GM19328 (cell line): ENCODE results near the gene ZDHHC5.
"Not testable (repeated sequence)": the region's sequence is repeated elsewhere in the genome, so short reads cannot be mapped to it uniquely, and the experiment has no call there.

Source experiments
- ATAC-seq: cut with Tn5 transposase; IDR thresholded peaks from one replicate; pipeline ENCODE4 v1.9.1; 2021; ENCODE audit warnings: mild to moderate bottlenecking, moderate library complexity; ENCODE audit not compliant: unreplicated experiment

Gene ZDHHC5

DNA sequence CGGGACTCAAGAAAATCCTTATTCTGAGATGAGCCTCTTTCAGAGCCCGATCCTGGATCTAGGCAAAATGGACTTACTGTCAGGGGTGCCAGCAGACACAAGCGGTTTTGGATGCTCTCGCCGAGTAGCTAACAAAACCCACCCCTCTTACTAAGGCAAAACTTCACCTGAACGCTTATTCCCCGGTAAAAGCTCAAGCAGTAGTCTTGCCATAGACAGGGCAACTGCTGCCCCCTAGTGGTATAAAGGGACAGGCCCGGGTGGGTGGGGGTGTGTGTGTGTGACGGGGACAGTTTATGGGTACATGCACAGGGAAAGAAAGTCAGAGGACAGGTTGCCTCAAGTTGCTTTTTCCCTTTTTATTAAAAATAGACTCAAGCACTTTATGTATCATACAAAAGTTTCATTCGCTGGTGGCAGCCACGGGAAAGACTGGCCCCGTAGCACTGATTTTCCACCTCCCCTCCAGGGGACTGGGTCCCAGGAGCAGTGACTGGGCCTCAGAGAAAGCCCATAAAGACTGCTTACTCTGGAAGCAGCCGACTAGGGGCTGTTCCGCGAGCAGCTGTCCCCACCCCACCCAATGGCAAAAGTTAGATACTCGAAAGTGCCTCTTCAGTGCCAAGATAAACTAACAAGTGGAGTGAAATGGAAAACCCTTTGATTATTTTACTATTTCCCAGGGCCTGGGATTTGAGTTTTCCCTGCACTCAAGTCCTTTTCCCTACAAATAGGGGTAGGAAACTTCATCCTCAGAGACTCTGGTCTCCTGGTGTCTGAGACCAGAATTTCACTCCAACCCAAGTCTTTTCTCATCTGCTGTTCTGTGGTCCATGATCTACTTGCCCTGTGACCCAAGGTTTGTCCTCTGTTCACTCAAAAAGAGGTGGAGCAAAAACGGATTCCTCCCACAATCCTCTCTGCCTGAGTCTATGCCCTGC is 22.9 kb upstream of the ZDHHC5 start:
- ATAC-seq = peak; percentile 64

DNA sequence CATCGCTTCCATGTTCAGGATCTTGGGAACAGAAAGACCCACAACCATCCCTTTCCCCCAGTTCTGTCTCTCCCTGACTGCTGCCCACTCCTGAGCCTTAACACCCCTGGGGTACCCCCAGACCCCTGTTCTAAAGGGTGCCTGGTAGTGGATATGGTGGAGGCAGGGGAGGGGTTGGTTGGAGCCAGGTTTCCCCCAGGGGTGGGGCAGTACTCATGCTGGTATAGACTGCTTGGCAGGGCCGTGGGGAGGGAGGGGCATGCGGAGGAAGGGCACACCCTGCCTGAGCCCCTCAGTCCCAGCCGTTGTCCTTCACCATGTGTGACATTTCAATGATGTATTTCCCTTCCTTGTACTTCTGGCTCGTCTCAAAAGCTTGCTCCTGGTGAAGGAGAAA is 22.2 kb upstream of the ZDHHC5 start:
- no peak for ATAC-seq

- ATAC-seq = no peak
These were observed 21.6 kb upstream of the ZDHHC5 start for GRCh38 chr11:57646194-57646798.

DNA sequence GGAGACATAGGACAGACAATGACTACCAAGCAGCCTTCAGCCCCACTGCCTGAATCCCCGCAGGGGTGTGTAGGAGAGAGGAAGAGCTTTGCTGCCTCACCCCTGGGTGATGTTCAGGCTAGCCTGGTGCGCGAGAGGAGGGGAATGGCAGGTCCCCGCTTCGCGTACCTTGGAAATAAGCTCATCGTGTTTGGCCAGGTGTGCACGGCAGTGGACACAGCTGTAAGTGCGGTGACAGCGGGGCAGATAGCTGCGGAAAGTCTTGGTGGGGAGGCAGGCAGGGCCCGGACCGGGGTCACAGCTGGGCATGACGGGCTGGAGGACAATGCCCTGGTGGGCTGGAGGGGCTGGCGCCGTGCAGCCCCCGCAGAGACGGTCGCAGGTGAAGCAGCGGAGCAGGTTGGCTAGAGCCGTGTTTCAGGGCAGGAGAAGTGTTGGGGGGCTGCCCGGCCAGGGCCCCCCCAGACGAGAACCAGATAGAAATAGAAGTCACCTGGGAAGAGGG is 21.1 kb upstream of the ZDHHC5 start:
- ATAC-seq = no peak

DNA sequence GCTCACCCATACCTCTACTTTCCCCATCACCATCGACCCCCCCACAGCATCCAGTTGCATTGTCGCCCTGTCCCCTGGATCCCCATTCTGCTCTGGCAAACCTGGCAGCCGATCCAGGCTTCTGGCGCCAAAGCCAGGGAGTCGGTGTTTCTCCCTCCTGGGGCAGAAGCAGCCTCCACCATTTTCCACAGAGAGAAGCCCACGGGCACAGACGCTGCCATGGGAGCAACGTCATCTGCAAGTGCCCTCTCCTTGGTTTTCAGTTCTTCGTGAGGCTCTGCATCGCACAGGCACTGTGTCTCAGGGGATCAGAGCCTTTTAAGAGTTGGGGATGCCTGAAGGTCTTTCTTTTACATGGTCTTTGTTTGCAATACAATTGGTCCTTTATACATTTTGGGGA is 20.5 kb upstream of the ZDHHC5 start:
- ATAC-seq = no peak

GRCh38 chr11:57647960-57648800 is 19.7 kb upstream of the ZDHHC5 start:
- ATAC-seq = no peak

DNA sequence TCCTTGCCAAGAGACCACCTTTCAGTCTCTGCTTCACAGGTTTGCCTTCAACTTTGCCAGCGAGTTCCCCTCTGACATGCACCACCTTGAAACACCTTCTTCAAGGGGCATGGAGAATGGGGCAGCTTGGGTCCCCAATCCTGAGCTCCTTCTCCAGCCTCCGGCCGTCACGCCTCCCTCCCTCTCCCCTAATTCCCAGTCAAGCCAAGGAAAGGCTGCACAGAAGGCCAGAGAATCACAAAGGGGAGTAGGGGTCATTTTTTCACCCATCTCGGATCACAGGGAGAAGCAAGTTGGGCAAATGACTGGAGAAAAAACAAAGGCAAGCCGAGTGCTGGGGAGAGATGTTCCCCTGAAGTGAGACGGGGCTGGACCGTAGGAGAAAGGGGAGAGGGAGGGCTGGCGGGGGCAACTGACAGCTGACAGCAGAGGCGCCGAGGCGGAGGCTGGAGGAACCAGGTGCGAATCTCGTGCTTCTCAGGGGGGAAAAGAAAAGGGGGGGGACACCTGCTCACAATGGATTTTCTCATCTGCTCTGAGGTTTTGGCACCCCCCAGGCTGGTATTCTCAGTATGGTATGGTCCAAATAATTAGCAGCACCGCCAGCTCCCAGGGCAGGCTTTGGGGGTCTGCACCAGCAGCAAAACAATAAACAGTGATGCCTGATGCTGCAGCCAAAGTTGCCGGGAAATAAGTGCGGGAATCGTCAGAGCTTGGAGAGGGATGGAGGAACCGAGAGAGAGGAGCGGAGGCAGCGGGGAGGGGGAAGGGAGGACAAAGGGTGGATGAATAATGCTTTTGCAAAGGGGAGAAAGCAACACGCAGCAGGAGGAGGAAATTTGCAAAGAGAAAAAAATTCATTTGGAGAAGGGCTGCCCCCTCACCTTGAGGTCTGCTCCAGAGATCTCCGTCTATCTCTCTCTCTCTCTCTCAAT is 18.8 kb upstream of the ZDHHC5 start:
- ATAC-seq = no peak

GRCh38 chr11:57649826-57650738 is 17.8 kb upstream of the ZDHHC5 start, which contains the start of gene YPEL4:
YPEL4 (minus strand) TSS chr11:57649912; CDS start chr11:57647107, 2,805 bp downstream.
- no peak for ATAC-seq

GRCh38 chr11:57650739-57651090 is 17.2 kb upstream of the ZDHHC5 start:
- ATAC-seq = no peak

GRCh38 chr11:57651408-57651807 is 16.5 kb upstream of the ZDHHC5 start:
- ATAC-seq = no peak

DNA sequence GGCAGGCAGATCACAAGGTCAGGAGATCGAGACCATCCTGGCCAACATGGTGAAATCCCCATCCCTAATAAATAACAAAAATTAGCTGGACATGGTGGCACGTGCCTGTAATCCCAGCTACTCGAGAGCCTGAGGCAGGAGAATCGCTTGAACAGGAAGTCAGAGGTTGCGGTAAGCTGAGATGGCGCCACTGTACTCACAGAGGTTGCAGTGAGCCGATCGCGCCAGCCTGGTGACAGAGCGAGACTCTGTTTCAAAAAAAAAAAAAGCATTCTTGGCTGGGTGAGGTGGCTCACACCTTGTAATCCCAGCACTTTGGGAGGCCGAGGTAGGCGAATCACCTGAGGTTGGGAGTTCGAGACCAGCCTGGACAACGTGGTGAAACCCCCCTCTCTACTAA is 15.7 kb upstream of the ZDHHC5 start:
- not testable (repeated sequence) for ATAC-seq

- no peak for ATAC-seq
These were observed 15.3 kb upstream of the ZDHHC5 start for GRCh38 chr11:57652662-57653061.

GRCh38 chr11:57653163-57653562 is 14.8 kb upstream of the ZDHHC5 start:
- no peak for ATAC-seq

- no peak for ATAC-seq
These were observed 11.1 kb upstream of the ZDHHC5 start for GRCh38 chr11:57656885-57657193.

DNA sequence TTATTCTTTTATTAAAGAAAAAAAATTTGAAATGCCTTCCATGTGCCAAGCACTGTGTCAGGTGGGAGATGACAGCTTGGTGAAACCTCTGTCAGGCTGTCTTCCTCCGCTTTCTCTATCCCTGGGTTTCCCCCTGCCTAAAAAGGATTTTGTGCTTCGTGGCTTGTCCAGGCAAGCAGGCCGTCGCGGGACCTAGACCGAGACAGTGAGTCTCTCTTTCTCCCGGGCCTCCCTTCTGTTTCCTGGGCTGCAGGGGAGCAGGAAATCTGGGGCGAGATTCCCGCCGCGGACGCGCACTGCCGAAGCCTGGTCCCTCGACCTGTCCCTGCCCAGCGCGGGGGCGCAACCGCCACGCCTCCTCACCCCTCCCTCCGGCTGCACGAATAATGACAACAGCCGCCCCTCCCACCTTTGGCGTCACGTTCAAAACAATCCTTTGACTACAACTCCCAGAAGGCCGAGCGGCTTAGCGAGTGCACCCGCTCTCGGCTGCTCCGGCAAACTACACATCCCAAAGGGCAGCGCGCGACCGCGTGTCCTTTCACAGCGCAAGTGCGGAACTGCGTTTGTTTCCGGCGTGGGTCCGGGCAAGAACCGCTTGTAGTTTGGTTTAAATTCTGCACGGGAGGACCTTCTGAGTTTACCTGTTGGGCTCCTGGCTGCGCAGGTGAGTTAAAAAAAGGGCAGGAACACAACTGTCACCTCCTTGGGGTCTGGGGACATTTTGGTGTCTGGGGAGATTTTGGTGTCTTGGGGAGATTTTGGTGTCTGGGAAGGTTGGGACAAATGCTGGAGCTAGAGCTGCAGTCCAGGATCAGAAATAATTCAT is 10.5 kb upstream of the ZDHHC5 start, which contains the start of gene CLP1:
Gene CLP1, plus strand, starts transcription at position 569 of the 829 bp plus-strand sequence. CDS start 1,715 bp downstream, outside the sequence.
- ATAC-seq = peak; percentile 99

- no peak for ATAC-seq
These were observed 9.9 kb upstream of the ZDHHC5 start for GRCh38 chr11:57658023-57658361.

DNA sequence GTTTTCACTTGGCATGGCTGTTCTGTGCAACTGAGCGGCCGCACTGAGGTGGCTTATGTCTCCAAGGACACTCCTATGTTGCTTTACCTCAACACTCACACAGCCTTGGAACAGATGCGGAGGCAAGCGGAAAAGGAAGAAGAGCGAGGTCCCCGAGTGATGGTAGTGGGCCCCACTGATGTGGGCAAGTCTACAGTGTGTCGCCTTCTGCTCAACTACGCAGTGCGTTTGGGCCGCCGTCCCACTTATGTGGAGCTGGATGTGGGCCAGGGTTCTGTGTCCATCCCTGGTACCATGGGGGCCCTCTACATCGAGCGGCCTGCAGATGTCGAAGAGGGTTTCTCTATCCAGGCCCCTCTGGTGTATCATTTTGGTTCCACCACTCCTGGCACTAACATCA is 8.2 kb upstream of the ZDHHC5 start:
- no peak for ATAC-seq

DNA sequence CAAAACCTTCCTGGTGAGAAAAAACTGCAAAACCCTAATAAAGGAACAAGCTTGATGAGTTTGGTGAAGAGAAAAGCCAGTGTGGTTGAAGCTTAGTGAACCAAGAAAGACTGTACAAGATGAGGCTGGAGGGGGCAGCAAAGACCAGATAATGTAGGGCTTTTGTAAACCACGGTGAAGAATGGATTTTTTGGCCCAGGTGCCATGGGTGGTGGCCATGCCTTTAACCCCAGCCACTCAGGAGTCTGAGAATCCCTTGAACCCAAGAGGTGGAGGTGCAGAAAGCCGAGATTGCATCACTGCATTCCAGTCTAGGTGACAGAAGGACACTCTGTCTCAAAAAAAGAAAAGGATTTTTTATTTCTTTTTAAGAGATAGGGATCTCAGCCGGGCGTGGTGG is 5.0 kb upstream of the ZDHHC5 start:
- no peak for ATAC-seq
